COLO668 (cell line): Measurements from ENCODE around the gene TMEM170A.

ENCODE experiments used
- DNase-seq: peaks from one replicate; lab custom pipeline; 2025; ENCODE audit not compliant: unreplicated experiment; lab: John Stamatoyannopoulos, UW

Gene TMEM170A

DNA sequence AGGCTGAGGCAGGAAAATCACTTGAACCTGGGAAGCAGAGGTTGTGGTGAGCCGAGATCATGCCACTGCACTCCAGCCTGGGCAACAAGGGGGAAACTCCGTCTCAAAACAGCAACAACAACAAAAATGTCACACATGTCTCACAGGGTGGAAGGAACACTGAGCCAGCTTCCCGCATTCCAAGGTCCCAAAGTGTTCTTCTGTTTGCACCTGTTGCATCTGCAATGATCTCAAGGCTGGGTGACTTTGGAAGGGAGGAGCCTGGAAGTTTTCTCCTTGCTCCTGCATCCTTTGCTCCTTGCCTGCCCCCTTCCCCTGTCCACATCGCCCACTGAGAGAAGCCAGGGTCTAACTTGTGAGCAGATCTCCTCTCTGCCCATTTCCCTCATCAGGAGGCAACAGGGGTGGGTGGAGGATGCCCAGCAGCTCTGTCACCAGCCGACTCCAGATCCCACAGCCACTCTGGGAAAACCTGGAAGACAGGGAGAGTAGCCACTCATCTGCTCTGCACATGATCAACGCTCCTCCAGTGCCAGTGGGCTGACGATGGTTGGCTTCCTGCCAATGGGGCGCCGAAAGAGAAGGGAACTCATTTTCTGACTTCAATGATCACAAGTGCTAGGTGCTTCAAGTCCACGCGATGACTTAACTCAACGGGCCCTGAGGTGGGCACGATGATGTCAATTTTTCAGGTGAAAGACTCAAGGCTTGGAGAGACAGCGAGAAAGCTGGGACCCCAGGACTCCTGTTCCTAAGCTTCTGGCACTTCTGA is 18.1 kb upstream of the TMEM170A start:
- peak; percentile 19 for DNase-seq

GRCh38 chr16:75481475-75481874 is 17.0 kb upstream of the TMEM170A start:
- DNase-seq, result no peak

GRCh38 chr16:75479421-75479990 is 15.0 kb upstream of the TMEM170A start:
- no peak for DNase-seq

GRCh38 chr16:75478480-75479345 is 14.2 kb upstream of the TMEM170A start:
- DNase-seq, result no peak

- DNase-seq, result no peak
Observed at GRCh38 chr16:75477680-75478473, 13.4 kb upstream of the TMEM170A start.

DNA sequence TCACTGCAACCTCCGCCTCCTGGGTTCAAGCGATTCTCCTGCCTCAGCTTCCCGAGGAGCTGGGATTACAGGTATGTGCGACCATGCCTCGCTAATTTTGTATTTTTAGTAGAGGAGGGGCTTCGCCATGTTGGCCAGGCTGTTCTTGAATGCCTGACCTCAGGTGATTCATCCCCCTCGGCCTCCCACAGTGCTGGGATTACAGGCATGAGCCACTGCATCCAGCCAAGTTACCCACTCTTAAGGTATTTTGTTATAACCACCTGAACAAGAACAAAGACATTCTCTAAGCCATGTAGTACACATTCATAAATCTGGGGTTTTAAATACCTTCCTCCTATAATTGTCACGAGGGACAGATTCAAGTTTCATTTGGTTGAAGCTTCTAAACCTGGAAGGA is 12.3 kb upstream of the TMEM170A start:
- DNase-seq, result no peak

DNA sequence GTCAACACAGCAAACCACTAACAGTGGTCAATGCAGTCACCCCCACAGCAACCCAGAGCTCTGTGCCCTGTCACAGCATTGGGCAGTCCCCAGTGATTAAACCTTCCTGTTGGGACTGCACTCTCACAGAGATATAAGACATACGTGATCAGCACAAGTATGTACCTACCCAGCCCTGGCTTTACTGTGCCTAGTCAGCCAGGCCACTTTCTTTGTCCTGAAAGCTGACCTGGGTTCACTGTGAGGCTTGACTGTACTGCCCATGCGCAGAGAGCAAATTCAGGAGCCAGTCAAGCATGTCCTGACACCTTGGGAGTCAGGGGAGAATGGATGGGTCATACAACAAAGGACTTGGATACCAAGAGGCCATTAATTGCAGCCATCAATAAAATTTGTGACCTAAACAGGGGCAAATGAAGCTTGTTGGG is 10.9 kb upstream of the TMEM170A start:
- DNase-seq, result no peak

DNA sequence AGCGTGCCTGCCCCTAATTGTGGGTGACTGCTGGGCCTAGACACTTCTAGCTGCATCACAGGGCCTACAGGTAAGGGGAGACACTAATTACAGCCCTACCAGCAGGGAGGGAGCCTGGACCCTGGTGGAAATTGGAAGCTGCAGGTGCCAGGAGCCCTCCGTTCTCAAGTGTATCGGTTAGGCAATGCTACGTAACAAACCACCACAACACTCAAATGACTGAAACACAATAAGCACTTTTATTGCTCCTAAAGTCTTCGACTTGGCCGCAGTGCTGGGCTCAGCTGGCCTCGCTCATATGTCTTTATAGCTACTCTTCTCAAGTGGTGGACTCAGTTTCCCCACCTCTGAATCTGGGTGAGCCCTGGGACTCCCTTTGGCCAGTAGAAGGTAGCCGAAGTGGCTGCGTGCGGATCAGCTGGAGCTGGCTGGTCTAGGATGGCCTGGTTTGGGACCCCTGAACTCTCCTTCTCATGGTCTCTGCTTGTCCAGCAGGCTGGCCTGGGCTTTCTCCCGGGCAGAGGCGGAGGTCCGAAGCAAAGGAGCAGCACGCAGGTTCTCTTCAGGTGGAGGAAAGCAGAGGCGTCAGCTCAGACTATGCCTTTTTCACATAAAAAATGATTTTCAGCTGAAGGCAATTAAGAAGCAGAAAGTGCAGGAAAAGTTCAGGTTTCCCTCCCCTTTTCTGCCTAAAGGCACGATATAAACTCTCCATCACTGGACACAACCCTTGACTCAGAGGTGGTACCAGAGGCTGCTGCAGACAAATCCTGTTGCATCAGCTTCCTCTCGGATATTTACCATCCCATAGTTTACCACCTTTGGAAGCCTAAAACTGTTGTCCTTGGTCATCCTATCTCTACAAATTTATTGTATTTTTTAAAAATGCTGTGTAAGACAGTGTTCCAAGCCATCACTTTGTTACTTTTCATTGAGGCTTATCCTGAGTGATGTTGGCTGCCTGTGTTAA is 8.7 kb upstream of the TMEM170A start:
- DNase-seq, result no peak

- DNase-seq, result peak; percentile 45
Observed at GRCh38 chr16:75471723-75472633, 7.5 kb upstream of the TMEM170A start.

DNA sequence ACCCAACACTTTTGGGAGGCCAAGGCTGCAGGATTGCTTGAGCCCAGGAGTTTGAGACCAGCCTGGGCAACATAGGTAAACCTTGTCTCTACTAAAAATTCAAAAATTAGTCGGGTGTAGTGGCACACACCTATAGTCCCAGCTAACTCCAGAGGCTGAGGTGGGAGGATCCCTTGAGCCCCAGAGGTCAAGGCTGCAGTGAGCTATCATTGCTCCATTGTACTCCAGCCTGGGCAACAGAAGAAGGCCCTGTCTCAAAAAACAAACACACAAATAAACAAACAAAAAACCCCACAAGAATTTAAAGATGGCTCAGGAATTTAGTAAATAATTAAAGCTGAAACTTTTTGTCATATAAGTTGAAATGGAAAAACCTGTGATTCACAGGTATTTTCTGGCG is 2.3 kb upstream of the TMEM170A start:
- DNase-seq, result no peak

DNA sequence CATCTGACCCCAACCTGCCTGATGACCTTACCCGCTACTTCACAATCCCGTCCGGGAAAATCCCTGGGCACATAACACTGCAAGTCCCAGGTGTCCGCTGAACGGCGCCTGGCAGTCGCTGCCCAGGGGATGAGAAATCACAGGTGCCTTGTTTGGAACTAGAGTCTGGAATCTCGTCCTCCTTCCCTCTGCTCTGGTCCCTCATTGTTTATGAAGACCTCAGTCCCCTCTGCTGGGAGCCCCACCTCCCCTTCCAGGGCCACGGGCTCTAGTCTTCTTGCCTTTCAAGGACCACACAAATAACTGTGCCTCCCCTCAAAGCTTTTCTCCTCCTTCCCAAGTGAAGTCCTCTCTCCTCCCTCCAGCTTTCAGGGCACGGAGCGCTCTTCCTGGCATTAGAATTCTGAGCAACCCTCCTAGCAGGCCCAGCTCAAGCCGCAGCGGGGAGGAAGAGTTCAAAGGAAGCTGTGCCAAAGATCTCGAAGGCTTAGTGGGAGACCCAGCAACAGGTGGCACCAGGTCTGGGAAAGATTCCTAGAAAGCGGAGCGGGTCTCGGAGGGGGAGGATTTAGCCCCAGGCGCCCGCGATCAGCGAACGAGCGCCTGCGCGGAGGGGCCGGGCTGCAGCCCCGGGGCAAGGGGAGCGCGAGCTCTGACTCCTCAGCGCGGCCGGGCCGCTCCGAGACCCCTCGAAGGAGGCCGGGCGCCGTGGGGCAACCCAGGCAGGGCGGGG is 934 bp downstream of the TMEM170A start:
- DNase-seq, result peak; percentile 56

GRCh38 chr16:75462806-75463205 is 1.7 kb downstream of the TMEM170A start:
- DNase-seq, result no peak

GRCh38 chr16:75461575-75461974 is 2.9 kb downstream of the TMEM170A start:
- DNase-seq, result peak; percentile 6

DNA sequence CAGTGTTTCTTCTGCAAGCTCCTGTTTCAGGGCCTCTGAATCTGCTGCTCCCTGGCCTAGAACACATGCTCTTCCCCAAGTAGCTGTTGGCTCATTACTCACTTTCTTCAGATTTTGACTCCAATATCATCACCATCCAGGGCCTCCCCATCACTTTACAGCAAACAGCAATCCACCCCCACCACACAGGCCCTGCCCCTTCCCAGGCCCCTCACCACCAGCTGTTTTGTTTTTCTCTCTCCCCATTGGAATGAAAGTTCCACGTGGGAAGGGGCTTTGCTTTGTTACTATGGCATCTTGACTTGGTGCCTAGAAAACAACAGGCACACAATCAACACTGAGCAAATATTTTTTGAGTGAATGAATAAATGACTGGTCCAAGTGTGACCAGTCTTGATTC is 4.0 kb downstream of the TMEM170A start:
- DNase-seq, result no peak

DNA sequence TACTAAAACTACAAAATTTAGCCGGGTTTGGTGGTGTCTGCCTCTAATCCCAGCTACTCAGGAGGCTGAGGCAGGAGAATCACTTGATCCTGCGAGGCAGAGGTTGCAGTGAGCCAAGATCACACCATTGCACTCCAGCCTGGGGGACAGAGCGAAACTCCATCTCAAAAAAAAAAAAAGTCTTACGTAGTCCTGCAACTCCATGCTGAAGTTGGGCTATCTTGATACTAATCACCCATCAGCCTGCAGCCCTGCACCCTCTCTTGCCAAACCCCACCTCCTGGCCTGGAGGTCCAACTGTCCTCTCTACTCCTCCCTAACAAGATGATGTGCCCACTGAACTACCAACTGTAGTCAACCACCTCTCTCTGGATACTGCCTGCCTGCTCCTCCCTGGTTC is 4.8 kb downstream of the TMEM170A start:
- DNase-seq, result no peak

GRCh38 chr16:75458439-75458838 is 6.0 kb downstream of the TMEM170A start:
- DNase-seq, result no peak

DNA sequence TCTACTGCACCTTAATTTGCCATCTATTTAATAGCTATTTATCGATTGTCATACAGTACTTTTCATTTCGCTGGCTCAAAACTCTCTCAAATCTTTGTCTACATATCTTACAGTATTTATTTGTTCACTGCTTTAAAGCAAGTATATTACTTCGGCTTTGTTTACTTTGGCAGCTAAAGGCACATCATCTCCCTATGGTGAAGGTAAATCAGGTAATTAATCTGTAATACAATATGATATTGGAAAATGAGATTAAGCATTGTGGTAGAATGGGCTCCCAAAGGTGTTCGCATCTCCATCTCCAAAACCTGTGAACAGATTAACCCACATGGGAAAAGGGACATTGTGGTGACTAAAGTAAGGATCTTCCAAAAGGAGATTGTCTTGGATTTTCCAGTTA is 6.5 kb downstream of the TMEM170A start:
- no peak for DNase-seq

DNA sequence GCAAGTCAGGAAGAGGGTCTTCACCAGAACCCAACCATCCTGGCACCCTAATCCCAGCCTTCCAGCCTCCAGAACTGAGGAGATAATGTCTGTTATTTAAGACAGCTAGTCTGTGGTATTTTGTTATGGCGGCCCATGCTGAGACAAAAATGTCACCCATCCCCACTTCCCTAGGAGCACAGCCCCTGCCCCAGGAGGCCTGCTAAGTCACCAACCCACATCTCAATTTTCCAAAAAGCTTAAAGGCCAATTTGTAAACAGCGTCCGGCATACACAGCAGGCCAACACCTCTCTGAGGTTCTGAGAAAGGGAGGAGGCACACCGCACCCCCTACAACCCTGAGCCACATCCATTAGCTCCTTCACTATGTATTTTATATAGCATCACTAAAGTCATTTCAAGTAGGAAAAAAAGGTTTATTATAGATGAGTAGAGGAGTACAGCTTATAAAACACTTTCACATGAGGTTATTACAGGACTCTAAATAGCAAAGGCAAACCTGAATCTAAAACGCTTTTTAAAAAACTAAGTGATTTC is 6.9 kb downstream of the TMEM170A start:
- no peak for DNase-seq
